Measurements from ENCODE around the gene TTLL9.
"Not testable (repeated sequence)": the region's sequence is repeated elsewhere in the genome, so short reads cannot be mapped to it uniquely, and the experiment has no call there.

Gene TTLL9

DNA sequence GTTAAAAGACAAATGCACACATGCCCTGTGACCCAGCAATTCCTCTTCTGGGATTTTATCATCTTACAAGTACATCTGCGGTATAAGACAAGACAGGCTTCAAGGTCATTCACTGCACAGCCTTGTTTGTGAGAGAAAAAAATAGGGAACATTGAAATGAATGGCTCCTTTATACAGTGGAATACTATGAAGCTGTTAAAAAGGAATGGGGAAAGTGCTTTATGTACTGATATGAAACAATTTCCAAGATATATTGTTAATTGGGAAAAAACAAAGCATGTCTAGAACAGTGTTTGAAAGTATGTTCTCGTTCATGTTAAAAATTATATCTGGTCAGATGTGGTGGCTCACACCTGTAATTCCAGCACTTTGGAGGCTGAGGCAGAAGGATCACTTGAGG lies 56.1 kb downstream of the TTLL9 start:
- Histone ChIP-seq H3K9me3 (ENCODE audit: control insufficient read depth in 2 of 2, low read length in 2 of 2) (no peaks in the 10 kb centered on the region), H3K27me3 (ENCODE audit: control insufficient read depth in 2 of 2, insufficient read depth in 2 of 2, low read length in 2 of 2) (peaks cover 0 to 3% of the 10 kb centered on the region in 2 donors), H3K9ac (ENCODE audit: low read depth in 1 of 2, low read length in 2 of 2) (no peak overlapping the region), H3K4me3 (ENCODE audit: low read length in 2 of 2) (no peak overlapping the region), H3K36me3 (ENCODE audit: control insufficient read depth in 2 of 2, insufficient read depth in 2 of 2, low read length in 2 of 2) (no peaks in the 10 kb centered on the region), H3K27ac (ENCODE audit: low read depth in 2 of 2, low read length in 2 of 2) (no peak overlapping the region), H3K4me1 (ENCODE audit: control insufficient read depth in 2 of 2, insufficient read depth in 2 of 2, low read length in 2 of 2) (no peaks in the 10 kb centered on the region)

DNA sequence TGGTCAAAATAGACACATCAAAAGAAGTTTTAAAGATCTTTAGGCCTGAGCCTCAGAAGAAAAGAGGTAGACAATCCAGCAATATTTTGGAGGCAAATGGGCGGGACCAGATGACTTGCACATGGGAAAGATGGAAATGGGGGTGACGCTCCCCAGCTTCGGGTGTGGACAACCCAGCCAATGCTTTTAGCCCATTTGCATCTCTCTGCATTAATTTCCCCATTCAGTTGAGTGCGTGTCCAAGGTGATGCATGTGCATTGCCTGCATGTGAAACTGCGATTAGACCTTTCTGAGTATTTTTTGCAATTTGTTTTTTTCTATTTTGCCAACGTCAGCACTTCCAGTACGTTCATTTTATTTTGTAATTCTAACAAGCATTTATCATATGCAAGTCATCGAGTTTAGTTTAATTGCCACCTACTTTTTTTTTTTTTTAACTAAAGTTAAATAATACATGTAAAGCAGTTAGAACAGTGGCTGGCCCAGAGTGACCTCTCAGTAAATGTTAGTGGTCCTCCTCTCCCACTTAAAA lies 57.3 kb downstream of the TTLL9 start:
- Histone ChIP-seq H3K4me1 (ENCODE audit: control insufficient read depth in 2 of 2, insufficient read depth in 2 of 2, low read length in 2 of 2) (no peaks in the 10 kb centered on the region), H3K9ac (ENCODE audit: low read depth in 1 of 2, low read length in 2 of 2) (no peak overlapping the region), H3K27me3 (ENCODE audit: control insufficient read depth in 2 of 2, insufficient read depth in 2 of 2, low read length in 2 of 2) (peaks cover 0 to 3% of the 10 kb centered on the region in 2 donors), H3K27ac (ENCODE audit: low read depth in 2 of 2, low read length in 2 of 2) (no peak overlapping the region), H3K4me3 (ENCODE audit: low read length in 2 of 2) (no peak overlapping the region), H3K9me3 (ENCODE audit: control insufficient read depth in 2 of 2, low read length in 2 of 2) (no peaks in the 10 kb centered on the region), H3K36me3 (ENCODE audit: control insufficient read depth in 2 of 2, insufficient read depth in 2 of 2, low read length in 2 of 2) (no peaks in the 10 kb centered on the region)

DNA sequence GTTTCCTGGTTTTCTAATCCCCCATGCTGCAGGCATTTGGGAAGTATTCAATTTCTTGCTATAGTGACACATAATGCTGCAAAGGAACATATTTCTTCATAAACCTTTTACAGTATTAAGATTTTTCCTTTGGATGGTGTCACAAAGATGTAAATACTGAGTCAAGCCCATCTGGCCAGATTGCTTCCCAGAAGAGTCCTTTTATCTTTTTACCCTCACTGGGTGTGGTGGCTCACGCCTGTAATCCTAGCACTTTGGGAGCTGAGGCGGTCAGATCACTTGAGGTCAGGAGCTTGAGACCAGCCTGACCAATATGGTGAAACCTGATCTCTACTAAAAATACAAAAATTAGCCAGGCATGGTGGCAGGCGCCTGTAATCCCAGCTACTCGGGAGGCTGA lies 59.2 kb downstream of the TTLL9 start:
- not testable (repeated sequence) for H3K4me3 ChIP-seq (ENCODE audit: low read length in 2 of 2); H3K36me3 ChIP-seq (ENCODE audit: control insufficient read depth in 2 of 2, insufficient read depth in 2 of 2, low read length in 2 of 2); H3K4me1 ChIP-seq (ENCODE audit: control insufficient read depth in 2 of 2, insufficient read depth in 2 of 2, low read length in 2 of 2); H3K9ac ChIP-seq (ENCODE audit: low read depth in 1 of 2, low read length in 2 of 2); H3K27ac ChIP-seq (ENCODE audit: low read depth in 2 of 2, low read length in 2 of 2); H3K9me3 ChIP-seq (ENCODE audit: control insufficient read depth in 2 of 2, low read length in 2 of 2); H3K27me3 ChIP-seq (ENCODE audit: control insufficient read depth in 2 of 2, insufficient read depth in 2 of 2, low read length in 2 of 2)

DNA sequence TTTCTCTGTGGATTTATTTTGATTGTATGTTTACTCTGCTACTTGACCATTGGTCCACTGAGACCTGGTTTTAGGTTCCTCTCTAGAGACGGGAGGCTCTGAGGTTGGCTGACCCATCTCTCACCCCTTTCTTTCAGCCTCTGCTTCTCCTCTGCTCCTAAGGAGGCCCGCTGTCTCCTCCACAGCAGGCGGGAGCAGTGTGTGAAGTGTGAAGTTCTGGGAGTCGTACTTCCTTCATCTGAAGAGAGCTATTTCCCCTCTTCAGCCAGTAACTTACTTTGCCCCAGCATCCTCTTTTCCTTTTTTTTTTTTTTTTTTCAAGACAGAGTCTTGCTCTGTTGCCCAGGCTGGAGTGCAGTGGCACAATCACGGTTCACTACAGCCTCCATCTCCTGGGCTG lies 60.3 kb downstream of the TTLL9 start:
- H3K4me1 ChIP-seq (ENCODE audit: control insufficient read depth in 2 of 2, insufficient read depth in 2 of 2, low read length in 2 of 2), result no peaks in the 10 kb centered on the region
- H3K36me3 ChIP-seq (ENCODE audit: control insufficient read depth in 2 of 2, insufficient read depth in 2 of 2, low read length in 2 of 2), result no peaks in the 10 kb centered on the region
- H3K9me3 ChIP-seq (ENCODE audit: control insufficient read depth in 2 of 2, low read length in 2 of 2), result no peaks in the 10 kb centered on the region
- H3K4me3 ChIP-seq (ENCODE audit: low read length in 2 of 2), result no peak overlapping the region
- H3K27me3 ChIP-seq (ENCODE audit: control insufficient read depth in 2 of 2, insufficient read depth in 2 of 2, low read length in 2 of 2), result no peaks in the 10 kb centered on the region
- no peak overlapping the region for H3K9ac ChIP-seq (ENCODE audit: low read depth in 1 of 2, low read length in 2 of 2)
- no peak overlapping the region for H3K27ac ChIP-seq (ENCODE audit: low read depth in 2 of 2, low read length in 2 of 2)

DNA sequence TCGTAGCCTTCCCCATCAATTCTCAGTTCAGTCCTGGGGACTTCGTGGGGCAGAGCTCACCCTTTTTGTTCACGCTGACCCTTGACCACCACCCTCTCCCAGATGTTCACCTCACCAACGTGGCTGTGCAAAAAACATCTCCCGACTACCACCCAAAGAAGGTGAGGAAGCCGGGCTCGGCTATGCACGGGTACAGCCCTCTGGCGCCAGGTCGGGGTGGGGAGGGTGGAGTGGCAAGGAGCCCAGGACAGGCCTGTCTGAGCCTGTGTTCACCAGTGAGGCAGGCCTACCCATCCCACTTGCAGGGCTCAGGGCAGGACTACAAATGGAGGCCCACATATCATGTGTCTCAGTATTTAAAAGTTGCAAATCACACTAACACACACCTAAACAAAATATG lies 63.3 kb downstream of the TTLL9 start:
- Histone ChIP-seq H3K27me3 (ENCODE audit: control insufficient read depth in 2 of 2, insufficient read depth in 2 of 2, low read length in 2 of 2) (no peaks in the 10 kb centered on the region), H3K9me3 (ENCODE audit: control insufficient read depth in 2 of 2, low read length in 2 of 2) (no peaks in the 10 kb centered on the region), H3K9ac (ENCODE audit: low read depth in 1 of 2, low read length in 2 of 2) (no peak overlapping the region), H3K4me1 (ENCODE audit: control insufficient read depth in 2 of 2, insufficient read depth in 2 of 2, low read length in 2 of 2) (no peaks in the 10 kb centered on the region), H3K36me3 (ENCODE audit: control insufficient read depth in 2 of 2, insufficient read depth in 2 of 2, low read length in 2 of 2) (no peaks in the 10 kb centered on the region), H3K4me3 (ENCODE audit: low read length in 2 of 2) (no peak overlapping the region), H3K27ac (ENCODE audit: low read depth in 2 of 2, low read length in 2 of 2) (no peak overlapping the region)

DNA sequence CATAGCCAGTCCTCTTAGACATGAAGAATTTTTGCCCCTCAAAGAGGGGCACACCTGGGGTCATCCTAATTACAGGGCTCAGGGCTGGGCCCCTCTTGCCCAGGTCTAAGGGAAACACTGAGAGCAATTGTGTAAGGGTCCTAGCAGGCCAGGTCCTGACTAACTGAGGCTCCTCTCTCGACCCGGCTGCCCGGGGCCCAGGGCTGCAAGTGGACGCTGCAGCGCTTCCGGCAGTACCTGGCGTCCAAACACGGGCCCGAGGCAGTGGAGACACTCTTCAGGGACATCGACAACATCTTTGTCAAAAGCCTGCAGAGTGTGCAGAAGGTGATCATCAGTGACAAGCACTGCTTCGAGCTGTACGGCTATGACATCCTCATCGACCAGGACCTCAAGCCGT lies 64.1 kb downstream of the TTLL9 start:
- Histone ChIP-seq H3K4me3 (ENCODE audit: low read length in 2 of 2) (no peak overlapping the region), H3K27ac (ENCODE audit: low read depth in 2 of 2, low read length in 2 of 2) (no peak overlapping the region), H3K9me3 (ENCODE audit: control insufficient read depth in 2 of 2, low read length in 2 of 2) (no peaks in the 10 kb centered on the region), H3K36me3 (ENCODE audit: control insufficient read depth in 2 of 2, insufficient read depth in 2 of 2, low read length in 2 of 2) (no peaks in the 10 kb centered on the region), H3K4me1 (ENCODE audit: control insufficient read depth in 2 of 2, insufficient read depth in 2 of 2, low read length in 2 of 2) (no peaks in the 10 kb centered on the region), H3K9ac (ENCODE audit: low read depth in 1 of 2, low read length in 2 of 2) (no peak overlapping the region), H3K27me3 (ENCODE audit: control insufficient read depth in 2 of 2, insufficient read depth in 2 of 2, low read length in 2 of 2) (no peaks in the 10 kb centered on the region)

DNA sequence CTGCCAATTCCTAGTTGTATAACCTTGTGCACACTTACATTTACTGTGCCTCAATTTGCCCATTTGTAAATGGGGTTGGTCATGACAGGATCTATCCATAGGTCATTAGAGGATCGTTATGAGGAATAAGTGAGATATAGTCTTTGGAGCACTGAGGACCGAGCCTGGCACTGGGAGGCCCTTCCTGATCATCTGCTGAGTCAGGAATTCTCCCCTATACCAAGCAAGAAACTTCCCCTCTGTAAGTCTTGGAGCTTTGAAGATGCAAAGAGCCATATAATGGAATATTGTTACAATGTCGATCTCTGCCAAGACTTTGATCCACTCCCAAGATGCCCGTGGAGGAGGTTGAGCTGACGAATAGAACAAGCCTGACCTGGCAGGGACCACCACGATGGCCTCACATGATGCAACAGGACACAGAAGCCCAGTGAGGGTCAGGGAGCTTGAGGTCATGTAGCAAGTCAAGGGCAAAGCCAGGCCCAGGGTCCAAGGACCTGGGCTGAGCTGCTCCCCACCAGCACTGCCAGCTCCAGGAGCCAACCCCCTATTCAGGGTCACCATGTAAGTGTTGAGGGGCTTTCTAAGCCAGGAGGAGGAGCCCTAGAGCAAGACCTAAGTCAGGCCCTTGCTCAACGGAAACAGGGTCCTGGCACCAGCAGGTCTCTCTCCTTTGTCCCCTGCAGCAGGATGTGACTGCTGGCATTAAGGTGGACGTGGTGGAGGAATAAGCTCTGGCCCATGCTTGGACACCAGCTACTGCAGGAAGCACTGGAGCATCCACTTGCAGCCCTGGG lies 64.7 kb downstream of the TTLL9 start:
- H3K27me3 ChIP-seq (ENCODE audit: control insufficient read depth in 2 of 2, insufficient read depth in 2 of 2, low read length in 2 of 2), result no peaks in the 10 kb centered on the region
- no peak overlapping the region for H3K27ac ChIP-seq (ENCODE audit: low read depth in 2 of 2, low read length in 2 of 2)
- H3K4me1 ChIP-seq (ENCODE audit: control insufficient read depth in 2 of 2, insufficient read depth in 2 of 2, low read length in 2 of 2), result no peaks in the 10 kb centered on the region
- H3K36me3 ChIP-seq (ENCODE audit: control insufficient read depth in 2 of 2, insufficient read depth in 2 of 2, low read length in 2 of 2), result no peaks in the 10 kb centered on the region
- H3K9ac ChIP-seq (ENCODE audit: low read depth in 1 of 2, low read length in 2 of 2), result no peak overlapping the region
- H3K4me3 ChIP-seq (ENCODE audit: low read length in 2 of 2), result no peak overlapping the region
- no peaks in the 10 kb centered on the region for H3K9me3 ChIP-seq (ENCODE audit: control insufficient read depth in 2 of 2, low read length in 2 of 2)

DNA sequence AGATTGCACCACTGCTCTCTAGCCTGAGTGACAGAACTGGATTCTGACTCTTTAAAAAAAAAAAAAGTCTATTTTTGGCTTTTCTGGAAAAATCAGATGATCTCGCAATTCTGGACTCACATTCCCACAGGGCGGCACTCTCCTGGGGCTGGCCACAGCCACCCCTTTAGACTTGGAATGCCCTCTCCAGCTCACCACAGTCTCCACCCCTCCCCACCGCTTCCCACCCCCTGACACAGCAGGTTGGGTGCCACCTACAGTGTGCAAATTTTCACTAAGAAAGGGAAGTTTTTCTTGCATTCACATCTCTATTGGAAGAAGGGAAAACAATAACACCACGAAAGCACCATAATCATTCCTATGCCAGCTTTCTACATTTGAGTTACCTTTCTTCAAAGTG lies 66.0 kb downstream of the TTLL9 start:
- no peak overlapping the region for H3K4me3 ChIP-seq (ENCODE audit: low read length in 2 of 2)
- H3K9ac ChIP-seq (ENCODE audit: low read depth in 1 of 2, low read length in 2 of 2), result no peak overlapping the region
- no peak overlapping the region for H3K27ac ChIP-seq (ENCODE audit: low read depth in 2 of 2, low read length in 2 of 2)

DNA sequence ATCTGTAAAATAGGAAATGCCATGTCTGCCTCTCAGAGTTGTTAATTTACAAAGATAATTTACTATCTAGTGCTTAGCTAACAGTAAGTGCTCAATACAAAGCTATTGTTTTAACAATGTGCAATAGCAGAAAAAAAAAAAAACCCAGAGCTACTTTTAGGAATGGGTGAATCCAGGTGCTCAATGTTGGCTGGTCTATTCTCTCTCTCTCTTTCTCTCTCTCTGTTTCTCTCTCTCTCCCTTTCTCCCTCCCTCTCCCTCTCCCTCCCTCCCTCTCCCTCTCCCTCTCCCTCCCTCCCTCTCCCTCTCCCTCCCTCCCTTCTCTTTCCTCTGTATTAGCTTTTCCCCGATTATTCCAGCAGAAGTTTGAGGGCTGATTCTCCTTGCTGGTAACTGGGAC lies 67.4 kb downstream of the TTLL9 start:
- Histone ChIP-seq H3K4me1 (ENCODE audit: control insufficient read depth in 2 of 2, insufficient read depth in 2 of 2, low read length in 2 of 2) (no peaks in the 10 kb centered on the region), H3K36me3 (ENCODE audit: control insufficient read depth in 2 of 2, insufficient read depth in 2 of 2, low read length in 2 of 2) (peaks cover 0 to 2% of the 10 kb centered on the region in 2 donors), H3K4me3 (ENCODE audit: low read length in 2 of 2) (no peak overlapping the region), H3K27ac (ENCODE audit: low read depth in 2 of 2, low read length in 2 of 2) (no peak overlapping the region), H3K27me3 (ENCODE audit: control insufficient read depth in 2 of 2, insufficient read depth in 2 of 2, low read length in 2 of 2) (no peaks in the 10 kb centered on the region), H3K9me3 (ENCODE audit: control insufficient read depth in 2 of 2, low read length in 2 of 2) (no peaks in the 10 kb centered on the region), H3K9ac (ENCODE audit: low read depth in 1 of 2, low read length in 2 of 2) (no peak overlapping the region)

More for the DNA sequence above, 66.0 kb downstream of the TTLL9 start:
- Histone ChIP-seq H3K36me3 (ENCODE audit: control insufficient read depth in 2 of 2, insufficient read depth in 2 of 2, low read length in 2 of 2) (no peaks in the 10 kb centered on the region), H3K9me3 (ENCODE audit: control insufficient read depth in 2 of 2, low read length in 2 of 2) (no peaks in the 10 kb centered on the region), H3K27me3 (ENCODE audit: control insufficient read depth in 2 of 2, insufficient read depth in 2 of 2, low read length in 2 of 2) (no peaks in the 10 kb centered on the region), H3K4me1 (ENCODE audit: control insufficient read depth in 2 of 2, insufficient read depth in 2 of 2, low read length in 2 of 2) (no peaks in the 10 kb centered on the region)

DNA sequence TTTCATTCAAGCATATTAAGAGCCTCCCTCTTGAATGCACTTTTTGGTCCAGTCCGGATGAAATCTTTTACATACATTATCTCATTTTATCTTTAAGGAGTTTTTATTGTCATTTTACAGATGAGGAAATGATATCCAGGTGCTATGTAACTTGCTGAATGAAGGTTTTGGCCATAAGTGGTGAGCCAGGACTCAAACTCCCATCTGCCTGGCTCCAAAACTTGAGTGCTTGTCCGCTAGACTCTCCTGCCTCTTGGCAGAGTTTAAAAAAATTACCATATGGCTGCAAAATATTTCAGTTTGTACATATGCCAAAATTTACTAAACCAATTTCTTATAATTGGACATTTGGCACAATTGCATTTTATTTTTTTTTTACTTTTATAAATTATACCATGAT lies 69.2 kb downstream of the TTLL9 start:
- no peaks in the 10 kb centered on the region for H3K27me3 ChIP-seq (ENCODE audit: control insufficient read depth in 2 of 2, insufficient read depth in 2 of 2, low read length in 2 of 2)
- no peak overlapping the region for H3K27ac ChIP-seq (ENCODE audit: low read depth in 2 of 2, low read length in 2 of 2)
- no peaks in the 10 kb centered on the region for H3K9me3 ChIP-seq (ENCODE audit: control insufficient read depth in 2 of 2, low read length in 2 of 2)
- H3K4me1 ChIP-seq (ENCODE audit: control insufficient read depth in 2 of 2, insufficient read depth in 2 of 2, low read length in 2 of 2), result no peaks in the 10 kb centered on the region
- H3K9ac ChIP-seq (ENCODE audit: low read depth in 1 of 2, low read length in 2 of 2), result no peak overlapping the region
- peaks cover 4 to 7% of the 10 kb centered on the region in 2 donors for H3K36me3 ChIP-seq (ENCODE audit: control insufficient read depth in 2 of 2, insufficient read depth in 2 of 2, low read length in 2 of 2)
- no peak overlapping the region for H3K4me3 ChIP-seq (ENCODE audit: low read length in 2 of 2)

Data from mucosa of rectum (tissue), 2 donors.